Stimulated activated CD4-positive, alpha-beta T cell treated with anti-CD3 and anti-CD28 coated beads, TNF-alpha, amount 100 ng/mL, for 24 hours (primary cell): ENCODE results near the gene MAP4K2.

ENCODE experiments used
- DNase-seq, 3 experiments: peaks; one replicate each; pipeline ENCODE4 v3.0.0-alpha.2; 2020; ENCODE audit warnings: low read depth in 3 of 3

The MAP4K2 gene

GRCh38 chr11:64741375-64742086 lies 61.5 kb downstream of the MAP4K2 start:
- DNase-seq, result no peak

- DNase-seq, result no peak
Observed at GRCh38 chr11:64739871-64740270, 63.1 kb downstream of the MAP4K2 start.

- no peak for DNase-seq
Observed at GRCh38 chr11:64736654-64737053, 66.4 kb downstream of the MAP4K2 start.

GRCh38 chr11:64735725-64736259 lies 67.2 kb downstream of the MAP4K2 start:
- no peak for DNase-seq
